Measurements from ENCODE around the gene FBXW4.

FBXW4 gene

DNA sequence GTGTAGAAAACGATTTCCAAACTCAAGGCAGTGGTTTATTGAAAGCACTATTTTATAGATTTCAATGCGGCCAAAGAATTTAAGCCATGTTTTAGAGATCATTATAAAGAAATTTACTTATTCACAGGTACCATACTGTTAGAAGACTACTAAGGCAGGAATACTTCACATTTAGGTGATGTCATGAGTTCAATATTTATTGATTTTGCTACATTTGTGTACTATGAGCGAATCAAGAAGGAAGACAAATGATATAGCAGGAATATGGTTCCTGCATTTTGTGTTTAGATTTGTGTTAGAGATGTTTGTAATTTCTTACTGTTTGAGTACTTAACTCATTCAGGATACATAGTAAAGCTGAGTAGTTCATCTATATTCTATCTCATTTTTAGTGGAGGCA lies 1.7 kb upstream of the FBXW4 start:
- no peak for DNase-seq (ENCODE audit: low spot score)

- DNase-seq (ENCODE audit: low spot score): no peak
These were observed 477 bp upstream of the FBXW4 start for GRCh38 chr10:101695404-101695890.

DNA sequence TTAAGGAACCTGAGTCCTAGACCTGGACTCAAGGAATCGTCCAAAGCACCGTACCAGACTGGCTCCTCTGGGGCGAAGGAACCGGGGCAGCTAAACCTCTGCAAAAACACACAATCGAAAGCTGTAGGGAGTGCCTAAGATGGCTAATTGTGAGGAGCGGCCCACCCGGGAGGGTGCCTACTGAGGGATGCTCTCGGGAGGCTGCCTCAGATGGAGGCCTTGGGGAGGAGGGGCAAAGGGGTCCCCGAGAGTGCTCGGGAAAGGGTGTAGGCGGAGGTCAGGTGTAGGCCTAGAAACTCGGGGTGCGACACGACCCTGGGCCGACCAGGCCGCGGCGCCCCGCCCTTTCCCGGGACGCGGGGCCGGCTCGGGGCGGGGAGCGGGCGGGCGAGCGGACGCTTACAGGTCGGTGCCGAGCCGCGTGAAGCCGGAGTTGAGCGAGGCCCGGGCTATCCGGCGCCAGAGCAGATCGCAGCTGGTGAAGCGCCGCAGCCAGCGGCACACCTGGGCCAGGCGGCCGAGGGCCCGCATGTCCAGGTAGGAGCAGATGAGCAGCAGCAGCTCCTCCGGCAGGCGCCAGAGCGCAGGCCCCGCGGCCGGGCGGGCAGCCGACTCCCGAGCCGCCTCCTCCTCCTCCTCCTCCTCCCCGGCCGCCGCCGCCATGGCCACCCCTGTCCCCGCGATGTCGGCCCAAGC lies 844 bp downstream of the FBXW4 start:
- DNase-seq (ENCODE audit: low spot score): peak; percentile 66

- peak; percentile 53 for DNase-seq (ENCODE audit: low spot score)
These were observed 1.4 kb downstream of the FBXW4 start for GRCh38 chr10:101693651-101693977.

GRCh38 chr10:101691081-101691480 lies 3.9 kb downstream of the FBXW4 start:
- no peak for DNase-seq (ENCODE audit: low spot score)

DNA sequence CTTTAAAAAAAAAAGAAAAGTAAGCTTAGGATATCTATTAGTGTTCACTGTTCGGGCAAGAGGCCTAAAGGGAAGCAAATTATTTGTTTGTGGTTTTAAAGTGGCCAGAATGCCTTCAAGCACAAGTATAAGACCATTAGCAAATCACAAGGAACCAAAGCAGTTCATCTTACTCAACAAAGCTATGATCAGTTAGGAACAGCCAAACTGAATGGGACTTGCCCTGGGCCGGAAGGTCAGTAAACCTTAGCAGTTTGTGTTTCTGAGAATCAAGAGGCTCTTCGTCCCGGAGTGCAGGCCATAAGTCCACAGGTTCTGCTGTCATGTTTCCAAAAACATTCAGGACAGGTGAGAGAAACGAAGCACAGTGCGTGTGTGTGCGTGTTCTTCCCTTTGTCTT lies 4.5 kb downstream of the FBXW4 start:
- DNase-seq (ENCODE audit: low spot score): no peak

DNA sequence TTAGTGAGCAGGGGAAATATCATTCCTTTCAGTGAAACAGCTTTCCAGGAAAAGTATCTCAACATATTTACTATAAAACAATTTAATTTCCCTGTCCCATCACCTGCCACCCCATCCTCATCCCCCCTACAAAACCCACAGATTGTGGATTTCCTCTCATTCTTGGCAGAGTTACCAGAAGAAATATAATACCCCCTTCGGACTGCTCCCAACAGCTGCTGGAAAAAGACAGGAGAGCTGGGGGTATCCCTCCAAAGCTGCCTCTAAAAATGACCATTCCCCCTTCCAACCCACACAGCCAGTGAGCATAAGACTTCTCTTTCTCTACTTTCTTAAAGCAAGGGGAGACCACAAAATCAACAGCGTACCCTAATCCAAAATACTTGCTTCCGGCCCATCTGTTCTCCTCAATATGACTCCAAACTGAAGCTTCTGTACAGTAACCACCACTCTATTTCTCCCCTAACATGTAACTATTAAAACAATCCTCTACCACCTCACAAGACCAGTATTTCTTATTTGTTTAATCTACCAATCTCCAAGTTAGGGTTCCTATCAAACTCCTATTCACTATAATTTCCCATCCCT lies 7.8 kb downstream of the FBXW4 start:
- DNase-seq (ENCODE audit: low spot score): no peak

DNA sequence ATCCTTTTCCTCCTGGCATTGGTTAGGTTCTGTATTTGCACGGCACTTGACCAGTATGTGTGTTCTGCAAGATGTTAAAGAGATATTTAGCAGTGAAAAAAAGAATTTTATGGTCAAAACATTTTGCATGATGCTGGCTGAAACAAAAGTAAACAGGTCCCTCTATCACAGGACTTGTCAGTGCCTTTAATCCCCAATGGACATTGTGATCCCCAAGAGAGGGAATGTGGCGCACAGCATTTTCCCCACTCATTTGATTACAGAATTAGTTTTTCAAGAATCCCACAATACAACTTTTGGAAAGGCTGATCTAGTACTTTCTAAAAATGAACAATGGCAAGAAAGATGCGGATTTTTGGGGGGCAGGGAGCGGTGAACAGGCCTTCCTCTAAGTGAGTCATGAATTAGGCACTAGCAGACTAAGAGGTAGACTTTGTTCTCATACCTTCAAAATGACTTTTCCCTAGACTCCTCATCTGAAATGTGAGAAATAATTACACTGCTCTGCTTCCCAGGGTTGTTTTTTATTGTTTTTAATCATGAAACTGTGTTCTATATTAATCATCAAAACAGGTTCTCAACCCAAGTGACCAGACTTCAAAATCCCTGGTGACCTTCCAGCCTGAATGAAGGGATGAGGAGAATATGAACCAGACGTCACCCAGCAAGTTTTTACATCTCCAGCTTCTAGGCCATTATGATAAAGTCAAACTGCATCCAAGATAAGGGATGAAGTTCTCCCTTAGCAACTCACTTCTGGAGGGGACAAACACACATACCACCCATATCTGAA lies 8.6 kb downstream of the FBXW4 start:
- peak; percentile 36 for DNase-seq (ENCODE audit: low spot score)

DNA sequence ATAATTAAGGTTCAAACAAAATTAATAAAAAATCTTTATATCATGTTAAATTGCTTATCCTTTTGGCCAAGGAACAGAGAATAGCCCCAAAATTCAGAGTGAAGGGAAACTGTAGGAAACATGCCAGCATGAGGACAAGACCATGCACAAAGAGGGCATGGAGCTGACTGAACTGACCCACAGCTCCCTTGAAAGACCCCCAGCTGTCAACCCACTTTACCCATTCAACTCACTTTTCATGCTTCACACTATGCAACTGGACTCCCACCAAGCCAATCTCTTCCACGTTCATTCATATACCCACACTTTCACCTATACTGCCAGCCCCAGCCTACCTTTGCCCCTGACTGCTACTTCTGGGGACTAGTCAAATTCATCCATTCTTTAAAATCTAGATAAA lies 10.2 kb downstream of the FBXW4 start:
- DNase-seq (ENCODE audit: low spot score): no peak

GRCh38 chr10:101683276-101683675 lies 11.7 kb downstream of the FBXW4 start:
- DNase-seq (ENCODE audit: low spot score): no peak

DNA sequence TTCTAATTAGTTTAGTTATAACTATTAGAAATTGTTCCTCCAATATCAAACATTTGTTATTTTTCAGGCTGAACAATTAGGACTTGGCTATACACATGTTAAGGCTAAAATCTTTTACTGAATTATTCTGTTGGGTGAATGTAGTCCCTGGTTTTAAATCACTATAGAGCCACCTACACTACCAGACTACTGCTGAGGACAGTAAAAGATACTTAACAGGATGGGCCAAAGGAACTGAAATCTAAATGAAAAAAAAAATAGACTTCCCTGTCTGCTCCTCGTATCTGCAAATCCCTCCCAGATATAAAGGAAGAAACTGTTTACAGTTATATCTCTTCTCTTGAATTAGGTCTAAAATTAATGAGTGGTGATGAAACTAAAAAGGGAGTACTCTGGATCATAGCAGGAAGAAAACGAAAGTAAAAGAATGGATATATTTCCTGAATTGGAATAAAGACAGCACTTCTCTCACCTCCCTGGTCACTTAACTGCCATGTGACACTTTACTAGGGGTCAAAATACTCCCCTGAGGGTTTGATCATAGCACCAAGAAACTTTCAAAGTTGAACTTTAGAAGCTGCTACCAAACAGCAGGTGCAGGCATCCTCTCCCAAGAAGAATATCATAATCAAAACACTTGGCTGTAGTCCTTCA lies 12.7 kb downstream of the FBXW4 start:
- DNase-seq (ENCODE audit: low spot score): peak; percentile 23

DNA sequence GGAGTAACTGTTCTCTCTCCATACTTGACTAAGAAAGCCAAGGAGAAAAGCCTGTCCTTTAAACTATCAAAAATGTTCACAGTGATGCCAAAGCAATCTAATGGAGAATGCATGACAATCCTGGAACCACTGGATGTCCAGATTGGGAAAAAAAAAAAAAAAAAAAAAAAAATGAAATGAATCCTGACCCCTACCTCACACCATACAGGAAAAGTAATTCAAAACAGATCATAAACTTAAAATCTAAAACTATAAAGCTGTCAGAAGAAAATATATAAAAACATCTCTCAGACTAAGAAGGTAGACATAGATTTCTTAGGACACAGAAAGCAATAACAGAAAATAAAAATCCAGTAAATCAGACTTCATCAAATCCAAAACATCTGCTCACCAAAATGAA lies 18.4 kb downstream of the FBXW4 start:
- DNase-seq (ENCODE audit: low spot score): no peak

GRCh38 chr10:101675115-101675514 lies 19.9 kb downstream of the FBXW4 start:
- no peak for DNase-seq (ENCODE audit: low spot score)

GRCh38 chr10:101672536-101672935 lies 22.4 kb downstream of the FBXW4 start:
- no peak for DNase-seq (ENCODE audit: low spot score)

GRCh38 chr10:101671453-101671852 lies 23.5 kb downstream of the FBXW4 start:
- no peak for DNase-seq (ENCODE audit: low spot score)

- DNase-seq (ENCODE audit: low spot score): no peak
These were observed 24.3 kb downstream of the FBXW4 start for GRCh38 chr10:101670635-101671034.

DNA sequence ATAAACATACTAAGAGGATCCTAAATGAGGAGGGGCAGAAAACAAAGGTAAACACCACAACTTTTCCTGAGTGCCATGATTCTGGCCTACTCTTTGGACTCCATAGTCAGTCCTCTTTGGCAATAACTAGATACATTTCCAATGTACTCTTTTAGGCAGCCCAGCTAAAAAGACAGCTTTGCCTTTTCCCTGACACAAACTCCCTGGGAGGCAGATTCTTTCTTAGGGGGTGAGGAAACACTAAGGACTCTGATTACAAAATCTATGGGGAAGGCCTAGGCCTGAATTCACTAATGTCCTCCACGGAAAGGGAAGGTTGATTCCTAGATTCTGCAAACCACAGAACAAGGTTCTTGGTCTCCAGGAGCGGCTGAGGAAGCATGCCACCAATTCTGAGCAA lies 25.8 kb downstream of the FBXW4 start:
- no peak for DNase-seq (ENCODE audit: low spot score)

- no peak for DNase-seq (ENCODE audit: low spot score)
These were observed 26.4 kb downstream of the FBXW4 start for GRCh38 chr10:101668566-101668965.

DNA sequence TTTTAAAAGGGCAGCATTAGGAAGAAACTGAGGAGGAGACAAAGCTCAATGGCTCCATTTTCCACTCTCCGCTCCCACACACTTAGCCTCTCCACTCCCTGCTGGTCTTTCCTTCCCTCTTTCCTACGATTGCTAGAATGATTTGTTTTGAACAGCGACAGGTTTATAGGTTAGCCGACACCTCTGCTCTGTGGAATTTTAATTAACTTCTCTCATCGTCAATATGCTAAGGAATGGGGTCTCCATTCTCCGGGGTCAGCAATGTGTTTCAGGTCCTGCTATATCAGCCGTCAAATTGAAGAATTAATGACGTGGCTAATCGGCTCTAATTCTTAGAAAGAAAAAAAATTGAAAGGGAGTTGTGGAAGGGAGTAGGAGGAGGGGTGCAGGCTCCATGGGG lies 28.9 kb downstream of the FBXW4 start:
- DNase-seq (ENCODE audit: low spot score): no peak

- no peak for DNase-seq (ENCODE audit: low spot score)
These were observed 31.9 kb downstream of the FBXW4 start for GRCh38 chr10:101663097-101663496.

- no peak for DNase-seq (ENCODE audit: low spot score)
These were observed 34.7 kb downstream of the FBXW4 start for GRCh38 chr10:101660256-101660655.

DNA sequence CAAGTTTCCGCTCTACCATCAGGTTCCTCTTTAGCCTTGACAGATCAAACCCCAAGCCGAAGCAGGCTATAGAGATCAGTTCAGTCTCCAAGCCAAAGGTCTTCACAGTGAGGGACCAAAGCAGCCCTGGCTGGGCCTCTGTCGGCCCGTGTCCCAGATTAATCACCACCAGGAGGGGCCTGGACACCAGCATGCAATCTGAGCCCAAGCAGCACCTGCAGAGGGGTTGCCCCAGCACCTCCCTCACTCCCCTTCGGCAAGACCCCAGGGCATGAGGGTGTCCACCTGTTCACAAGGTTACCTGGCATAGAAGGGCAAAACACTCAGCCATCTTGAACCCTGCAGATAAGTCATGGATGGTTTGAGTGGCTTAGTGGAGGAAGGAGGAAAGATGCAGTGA lies 36.0 kb downstream of the FBXW4 start:
- no peak for DNase-seq (ENCODE audit: low spot score)

- DNase-seq (ENCODE audit: low spot score): no peak
These were observed 38.1 kb downstream of the FBXW4 start for GRCh38 chr10:101656890-101657289.

All from kidney tubule cell (primary cell).